Mucosa of rectum (tissue), 2 donors: ENCODE results near the gene WDR18.

Experiments used
- H3K27ac ChIP-seq, 2 donors: one replicate each; pipeline ENCODE4 v1.7.0; 2013; ENCODE audit warnings: inconsistent platforms in 2 of 2, low read depth in 2 of 2, low read length in 2 of 2
- H3K27me3 ChIP-seq, 2 donors: one replicate each; pipeline ENCODE4 v1.7.0; 2013; ENCODE audit warnings: low read length in 2 of 2; ENCODE audit not compliant: control insufficient read depth in 2 of 2, insufficient read depth in 2 of 2
- H3K36me3 ChIP-seq, 2 donors: one replicate each; pipeline ENCODE4 v1.7.0; 2013; ENCODE audit warnings: low read length in 2 of 2; ENCODE audit not compliant: control insufficient read depth in 2 of 2, insufficient read depth in 2 of 2
- H3K4me1 ChIP-seq, 2 donors: one replicate each; pipeline ENCODE4 v1.7.0; 2013; ENCODE audit warnings: low read length in 2 of 2, mild to moderate bottlenecking in 1 of 2; ENCODE audit not compliant: control insufficient read depth in 2 of 2, insufficient read depth in 2 of 2
- H3K4me3 ChIP-seq, 2 donors: one replicate each; pipeline ENCODE4 v1.7.0; 2013; ENCODE audit warnings: low read length in 2 of 2
- H3K9ac ChIP-seq, 2 donors: one replicate each; pipeline ENCODE4 v1.7.0; 2013; ENCODE audit warnings: low read length in 2 of 2, low read depth in 1 of 2, mild to moderate bottlenecking in 1 of 2
- H3K9me3 ChIP-seq, 2 donors: one replicate each; pipeline ENCODE4 v1.7.0; 2013; ENCODE audit warnings: low read length in 2 of 2; ENCODE audit not compliant: control insufficient read depth in 2 of 2
- donor health status: healthy.
- donor health status: Normal muscosa, but diverticular disease.

WDR18 gene

DNA sequence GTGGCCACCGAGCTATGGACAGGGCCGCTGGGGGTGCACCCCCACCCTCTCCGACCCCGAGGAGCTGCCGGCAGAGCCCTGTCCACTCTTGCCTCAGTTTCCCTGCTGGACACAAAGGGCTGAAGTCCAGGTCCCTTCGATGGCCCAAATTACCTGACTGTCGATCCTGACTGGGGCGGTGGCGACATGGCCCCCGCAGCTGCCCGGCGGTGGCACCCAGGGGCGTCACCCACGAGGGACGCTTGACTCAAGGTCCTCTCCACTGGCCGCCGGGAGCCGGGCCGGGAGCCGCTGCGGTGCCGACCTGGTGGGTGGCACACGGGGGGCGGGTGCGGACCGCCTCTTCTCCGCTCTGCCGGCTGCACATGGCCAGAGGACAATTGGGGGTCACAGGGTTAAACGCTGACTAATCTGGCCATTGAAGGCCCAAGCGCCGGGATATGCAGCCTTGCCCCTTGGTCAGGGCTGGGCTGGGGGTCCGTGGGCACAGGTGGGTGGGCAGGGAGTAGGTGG lies 42.0 kb upstream of the WDR18 start:
- Histone ChIP-seq H3K4me1 (peaks cover 33 to 36% of the 10 kb centered on the region in 2 donors), H3K27ac (no peak overlapping the region), H3K4me3 (no peak overlapping the region), H3K9me3 (no peaks in the 10 kb centered on the region), H3K36me3 (no peaks in the 10 kb centered on the region), H3K9ac (no peak overlapping the region), H3K27me3 (no peaks in the 10 kb centered on the region)

GRCh38 chr19:943551-944170 lies 40.5 kb upstream of the WDR18 start:
- H3K27me3 ChIP-seq, result no peaks in the 10 kb centered on the region
- no peak overlapping the region for H3K4me3 ChIP-seq
- no peak overlapping the region for H3K27ac ChIP-seq
- no peaks in the 10 kb centered on the region for H3K36me3 ChIP-seq
- no peaks in the 10 kb centered on the region for H3K9me3 ChIP-seq
- no peak overlapping the region for H3K9ac ChIP-seq
- H3K4me1 ChIP-seq, result peaks cover 33 to 36% of the 10 kb centered on the region in 2 donors

- H3K4me1 ChIP-seq, result peaks cover 33 to 36% of the 10 kb centered on the region in 2 donors
- H3K27me3 ChIP-seq, result no peaks in the 10 kb centered on the region
- no peaks in the 10 kb centered on the region for H3K36me3 ChIP-seq
- H3K9ac ChIP-seq, result peak overlapping the region; percentile 8 to 24
- H3K27ac ChIP-seq, result peak overlapping the region in 1 of 2 donors; percentile 48
- no peaks in the 10 kb centered on the region for H3K9me3 ChIP-seq
- peak overlapping the region in 1 of 2 donors; percentile 37 for H3K4me3 ChIP-seq
Measured at GRCh38 chr19:944171-944567, 40.0 kb upstream of the WDR18 start.

GRCh38 chr19:944663-945241 lies 39.4 kb upstream of the WDR18 start:
- no peaks in the 10 kb centered on the region for H3K9me3 ChIP-seq
- no peaks in the 10 kb centered on the region for H3K27me3 ChIP-seq
- H3K9ac ChIP-seq, result peak overlapping the region; percentile 17 to 24
- H3K27ac ChIP-seq, result peak overlapping the region in 1 of 2 donors; percentile 48
- H3K36me3 ChIP-seq, result no peaks in the 10 kb centered on the region
- H3K4me1 ChIP-seq, result peaks cover 33 to 36% of the 10 kb centered on the region in 2 donors
- peak overlapping the region in 1 of 2 donors; percentile 37 for H3K4me3 ChIP-seq

- Histone ChIP-seq H3K9me3 (no peaks in the 10 kb centered on the region), H3K27ac (peak overlapping the region in 1 of 2 donors; percentile 48), H3K27me3 (no peaks in the 10 kb centered on the region), H3K9ac (peak overlapping the region in 1 of 2 donors; percentile 17), H3K36me3 (no peaks in the 10 kb centered on the region), H3K4me1 (peaks cover 30 to 31% of the 10 kb centered on the region in 2 donors), H3K4me3 (no peak overlapping the region)
Measured at GRCh38 chr19:945401-946252, 38.5 kb upstream of the WDR18 start.

DNA sequence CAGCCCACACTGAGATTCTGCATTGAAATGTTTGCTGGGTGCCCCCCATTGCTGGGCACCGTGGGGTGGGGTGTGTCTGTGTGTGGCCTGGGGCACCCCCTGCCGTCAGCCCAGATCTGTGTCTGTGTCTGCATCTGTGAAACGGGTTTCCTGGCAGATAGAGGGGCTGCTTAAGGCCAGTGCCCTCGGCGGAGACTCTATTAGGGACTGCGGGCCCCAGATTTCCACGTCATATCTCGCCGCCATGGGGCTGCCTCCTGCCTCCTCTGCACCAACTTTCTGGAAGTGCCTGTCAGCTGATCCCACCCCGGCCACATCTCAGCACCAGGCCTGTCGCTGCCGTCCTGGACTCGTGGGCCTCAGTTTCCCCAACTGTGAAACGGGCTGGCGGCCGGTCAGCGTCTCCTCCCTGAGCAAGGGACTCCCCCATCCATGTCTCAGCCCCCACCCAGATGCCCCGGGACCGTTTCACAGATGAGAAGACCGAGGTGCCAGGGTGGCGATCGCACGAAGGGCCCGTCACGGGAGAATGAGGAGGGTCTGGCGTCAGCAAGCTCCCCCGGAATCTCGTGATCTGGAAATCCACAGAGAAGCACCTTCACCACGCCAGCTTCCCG lies 36.9 kb upstream of the WDR18 start:
- no peaks in the 10 kb centered on the region for H3K27me3 ChIP-seq
- H3K9me3 ChIP-seq, result no peaks in the 10 kb centered on the region
- peak overlapping the region in 1 of 2 donors; percentile 67 for H3K27ac ChIP-seq
- no peak overlapping the region for H3K4me3 ChIP-seq
- no peak overlapping the region for H3K9ac ChIP-seq
- no peaks in the 10 kb centered on the region for H3K36me3 ChIP-seq
- H3K4me1 ChIP-seq, result peaks cover 15 to 17% of the 10 kb centered on the region in 2 donors

- Histone ChIP-seq H3K27ac (peak overlapping the region; percentile 28 to 67), H3K9me3 (no peaks in the 10 kb centered on the region), H3K9ac (no peak overlapping the region), H3K4me1 (peaks cover 22 to 23% of the 10 kb centered on the region in 2 donors), H3K4me3 (no peak overlapping the region), H3K27me3 (no peaks in the 10 kb centered on the region), H3K36me3 (no peaks in the 10 kb centered on the region)
Measured at GRCh38 chr19:947707-948539, 36.2 kb upstream of the WDR18 start.

GRCh38 chr19:948842-949496 lies 35.2 kb upstream of the WDR18 start:
- H3K4me3 ChIP-seq, result no peak overlapping the region
- H3K27me3 ChIP-seq, result no peaks in the 10 kb centered on the region
- peaks cover 21 to 23% of the 10 kb centered on the region in 2 donors for H3K4me1 ChIP-seq
- no peak overlapping the region for H3K9ac ChIP-seq
- H3K9me3 ChIP-seq, result no peaks in the 10 kb centered on the region
- H3K27ac ChIP-seq, result no peak overlapping the region
- H3K36me3 ChIP-seq, result no peaks in the 10 kb centered on the region
